T-helper 22 cell (primary cell): ENCODE data around the gene ATXN3L.

Source experiments
- DNase-seq: peaks from one replicate; pipeline ENCODE4 v3.0.0-alpha.2; 2020; ENCODE audit warnings: low read depth

The ATXN3L gene

DNA sequence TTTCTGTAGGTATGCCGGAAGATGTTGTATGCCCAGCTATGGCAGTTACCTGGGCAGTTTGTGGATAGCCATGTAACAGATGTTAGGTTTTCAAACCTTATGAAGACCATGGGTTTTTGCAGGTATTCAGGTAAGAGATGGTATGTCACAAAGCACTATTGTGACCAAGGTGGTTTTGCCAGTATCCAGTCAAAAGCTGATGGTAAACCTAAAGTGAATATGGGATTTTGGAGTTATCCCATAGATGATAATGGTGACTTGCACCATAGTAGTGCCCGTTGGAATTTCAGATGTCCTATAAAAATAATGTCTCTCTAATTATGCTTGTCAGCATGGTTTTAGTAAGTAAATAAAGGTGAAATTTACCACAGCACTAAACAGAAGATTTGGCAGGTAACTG is at the start of gene ATXN3L:
ATXN3L (minus strand) TSS at position 101 of the 400 bp plus-strand sequence. CDS start 119 bp downstream, outside the sequence.
- no peak for DNase-seq

DNA sequence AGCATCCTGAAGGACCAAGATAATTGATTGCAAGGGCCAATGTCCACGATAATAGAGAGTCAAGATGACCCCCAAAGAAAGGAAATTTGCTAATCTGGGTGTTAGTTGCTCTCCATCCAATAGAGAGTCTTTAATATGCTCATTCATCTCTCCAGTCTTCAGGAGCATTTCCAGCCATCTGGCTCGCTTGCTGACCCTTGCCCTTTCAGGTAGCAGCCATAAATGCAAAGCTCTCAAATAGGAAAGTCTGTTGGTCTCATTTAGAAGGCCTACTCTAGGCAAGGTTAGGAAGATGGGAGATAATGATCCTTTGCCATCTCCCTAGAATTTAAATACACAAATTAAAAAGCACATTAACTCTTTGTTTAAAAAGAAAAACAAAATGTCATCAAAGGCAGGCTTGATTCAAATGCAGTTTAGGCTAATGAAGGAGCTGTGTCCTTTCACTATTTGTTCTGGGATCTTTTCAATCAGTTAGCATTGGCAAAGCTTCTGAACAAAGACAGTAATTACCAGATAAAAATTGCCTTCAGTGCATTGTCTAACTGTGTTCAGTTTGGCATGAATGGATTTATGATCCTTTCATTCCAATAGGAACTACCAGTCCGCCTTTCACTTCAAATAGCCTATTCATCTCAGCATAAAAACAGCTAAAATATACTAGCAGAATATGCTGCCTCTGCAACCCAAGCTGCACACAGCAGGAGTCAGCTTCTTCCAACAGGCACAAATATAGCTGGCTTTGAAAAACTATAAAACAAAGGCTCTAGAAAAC is 49.6 kb upstream of the ATXN3L start:
- DNase-seq, result no peak

DNA sequence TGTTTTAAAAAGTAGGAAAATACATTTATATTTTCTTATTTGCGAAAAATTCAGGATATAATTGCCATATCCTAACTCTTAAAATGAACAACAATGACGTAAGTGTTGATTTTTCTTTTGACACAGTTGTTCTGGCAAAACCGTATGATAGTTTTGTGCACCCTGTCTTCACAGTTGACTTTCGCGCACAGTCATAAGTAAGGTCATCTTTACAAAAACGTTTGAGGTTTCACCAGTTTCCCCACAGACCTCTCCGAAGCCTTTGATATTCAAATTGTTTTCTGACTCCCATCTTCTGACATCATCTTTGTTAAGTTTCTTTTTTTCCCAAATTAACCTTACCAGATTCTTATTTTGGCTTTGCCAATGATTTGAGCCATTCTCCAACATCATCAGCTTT is 48.1 kb upstream of the ATXN3L start:
- no peak for DNase-seq

DNA sequence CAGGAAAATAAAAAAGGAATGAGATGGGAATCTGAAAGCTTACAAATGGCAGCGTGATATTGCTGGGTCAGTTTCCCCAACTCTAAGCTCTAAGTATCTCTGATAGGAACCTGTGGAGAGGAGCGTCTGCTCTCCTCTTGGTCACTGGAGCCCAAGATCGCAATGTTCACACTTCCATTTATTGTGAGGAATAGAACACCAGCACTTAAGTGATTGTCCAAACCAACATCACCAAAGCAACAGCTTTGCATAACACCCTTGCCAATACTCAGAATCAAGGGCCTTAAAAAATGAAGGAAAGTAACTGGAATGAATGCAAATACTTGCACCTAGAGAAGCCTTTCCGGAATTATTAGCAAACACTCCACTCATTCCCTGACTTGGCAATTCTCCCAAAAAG is 46.8 kb upstream of the ATXN3L start:
- no peak for DNase-seq

DNA sequence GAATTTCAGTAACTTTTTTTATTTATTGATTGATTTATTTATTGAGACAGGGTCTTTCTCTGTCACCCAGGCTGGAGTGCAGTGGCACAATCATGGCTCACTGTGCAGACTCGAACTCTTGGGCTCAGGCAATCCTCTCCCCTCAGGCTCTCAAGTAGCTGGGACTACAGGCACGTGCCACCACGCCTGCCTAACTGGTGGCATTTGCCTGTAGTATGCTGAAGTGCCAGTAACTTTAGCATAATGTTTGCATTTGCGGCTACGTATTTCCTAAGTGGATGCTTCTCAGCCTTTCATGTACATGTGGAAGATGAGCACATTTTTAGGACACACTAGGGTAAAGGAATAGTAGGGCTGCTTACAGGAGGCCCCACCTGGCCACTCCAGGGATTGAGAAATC is 45.3 kb upstream of the ATXN3L start:
- DNase-seq, result no peak

DNA sequence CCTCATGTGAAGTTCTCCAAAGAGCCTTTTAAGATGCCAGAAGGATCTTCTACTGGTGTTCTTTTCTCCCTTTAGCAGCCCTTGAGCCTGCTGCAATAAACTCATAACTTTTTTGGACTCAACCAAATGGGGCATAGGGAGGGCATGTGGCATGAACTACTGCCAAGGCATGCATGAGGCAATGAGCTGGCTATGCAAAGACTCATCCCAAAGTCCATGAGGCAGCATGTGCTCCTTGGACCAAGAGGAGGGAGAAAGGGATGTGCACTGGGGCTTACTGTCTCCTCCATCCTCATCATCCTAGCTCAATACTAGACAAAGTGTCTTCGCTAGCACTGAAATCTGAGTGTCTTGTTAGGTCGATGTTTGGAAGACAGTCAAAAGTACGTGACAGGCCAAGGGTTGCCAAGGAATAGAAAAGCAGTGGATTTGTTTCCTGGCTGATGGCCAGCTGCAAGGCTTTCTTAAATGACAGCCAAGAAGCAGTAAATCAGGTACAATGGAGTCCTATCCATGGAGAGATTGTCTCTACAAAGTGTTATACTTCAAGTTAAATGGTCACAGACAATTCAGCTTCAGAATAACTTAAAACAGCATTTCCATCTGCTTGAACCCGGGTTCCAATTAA is 44.5 kb upstream of the ATXN3L start:
- no peak for DNase-seq

DNA sequence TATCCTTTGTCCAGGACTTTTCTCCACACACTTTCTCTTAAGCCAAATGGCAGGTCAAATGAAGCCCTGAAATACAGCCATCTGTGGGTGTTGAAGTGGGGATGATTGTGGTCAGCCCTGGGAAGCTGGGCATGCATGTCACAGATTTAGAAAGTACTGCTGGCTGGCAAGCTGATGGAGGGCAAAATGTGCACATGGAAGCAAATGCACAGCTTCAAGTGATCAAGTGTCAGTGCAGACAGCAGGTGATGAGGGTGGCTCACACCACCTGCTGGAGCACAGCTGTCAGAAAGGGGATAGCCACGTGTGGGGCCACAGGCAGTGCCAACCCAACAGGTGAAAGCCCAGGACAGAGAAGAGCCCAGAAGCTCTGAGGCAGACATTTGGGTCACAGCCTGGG is 40.3 kb upstream of the ATXN3L start:
- DNase-seq, result no peak

DNA sequence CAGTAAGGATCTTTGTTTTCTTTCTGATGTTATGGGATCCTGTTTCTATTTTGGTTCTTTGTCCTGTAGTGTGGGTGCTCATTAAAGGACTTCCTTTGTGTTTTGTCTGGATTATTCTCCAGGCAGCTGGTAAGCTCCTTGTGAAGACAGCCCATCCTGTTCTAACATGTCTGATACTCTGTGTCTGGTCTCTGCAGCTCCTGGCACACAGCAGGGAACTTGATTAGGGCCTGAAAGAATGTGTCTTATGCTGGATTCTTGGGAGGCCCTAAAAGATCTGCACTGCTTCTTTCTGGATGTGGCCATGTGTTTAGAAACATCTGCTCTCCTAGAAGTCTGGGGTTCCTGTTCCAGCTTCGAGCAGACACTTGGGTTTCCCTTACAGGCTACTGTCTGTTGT is 38.1 kb upstream of the ATXN3L start:
- DNase-seq, result no peak

DNA sequence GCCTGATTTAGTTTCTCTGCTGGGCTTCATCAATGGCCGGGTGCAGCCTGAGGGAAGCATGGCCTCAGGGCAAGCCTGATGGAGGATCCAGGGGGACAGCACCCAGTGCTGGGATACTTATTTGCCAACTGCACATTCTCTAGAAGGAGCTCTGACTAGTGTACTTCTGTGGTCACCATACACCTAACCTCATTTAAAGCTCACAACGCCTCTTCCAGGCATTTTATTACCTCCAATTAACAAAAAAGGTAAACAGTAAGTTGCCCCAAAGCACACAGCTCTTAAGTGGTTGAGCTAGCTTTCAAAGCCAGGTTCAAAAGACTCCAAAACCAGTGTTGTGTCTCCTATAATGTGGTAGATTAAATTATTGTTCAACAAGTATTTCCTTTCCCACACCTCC is 26.8 kb upstream of the ATXN3L start:
- DNase-seq, result no peak

DNA sequence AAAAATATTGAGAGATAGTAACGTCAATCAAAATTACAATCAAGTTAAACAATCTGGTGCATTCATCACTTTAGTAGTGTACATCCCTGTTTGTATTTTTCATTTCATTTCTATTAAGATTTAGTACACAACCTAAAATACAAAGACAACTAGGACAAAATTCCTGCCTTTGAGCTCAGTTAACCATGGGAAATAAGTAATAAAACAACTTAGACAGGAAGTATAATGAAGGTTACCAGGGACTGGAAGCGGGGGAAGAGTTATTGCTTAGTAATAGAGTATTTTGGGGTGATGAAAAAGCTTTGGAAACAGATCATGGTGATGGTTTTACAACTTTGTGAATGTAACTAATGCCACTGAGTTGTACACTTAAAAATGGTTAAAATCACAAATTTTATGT is 25.6 kb upstream of the ATXN3L start:
- DNase-seq, result no peak

DNA sequence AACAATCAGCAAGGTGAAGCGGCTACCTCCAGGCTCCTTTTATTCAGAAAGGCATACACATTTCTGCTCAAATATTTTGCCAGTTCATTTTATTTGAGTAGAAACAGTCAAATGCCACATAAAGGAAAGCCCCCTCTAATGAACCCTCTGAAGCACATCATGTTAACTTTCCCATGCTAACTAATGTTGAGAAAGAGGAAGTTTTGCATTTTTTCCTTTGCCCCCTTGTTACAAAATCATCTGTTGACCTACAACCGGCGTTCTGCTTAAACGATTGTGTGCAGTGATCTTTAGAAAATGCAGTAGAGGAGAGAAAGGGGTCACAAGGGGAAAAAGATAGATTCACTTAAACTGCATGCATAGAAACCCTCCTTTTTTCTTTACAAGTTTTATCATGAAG is 25.2 kb upstream of the ATXN3L start:
- no peak for DNase-seq

DNA sequence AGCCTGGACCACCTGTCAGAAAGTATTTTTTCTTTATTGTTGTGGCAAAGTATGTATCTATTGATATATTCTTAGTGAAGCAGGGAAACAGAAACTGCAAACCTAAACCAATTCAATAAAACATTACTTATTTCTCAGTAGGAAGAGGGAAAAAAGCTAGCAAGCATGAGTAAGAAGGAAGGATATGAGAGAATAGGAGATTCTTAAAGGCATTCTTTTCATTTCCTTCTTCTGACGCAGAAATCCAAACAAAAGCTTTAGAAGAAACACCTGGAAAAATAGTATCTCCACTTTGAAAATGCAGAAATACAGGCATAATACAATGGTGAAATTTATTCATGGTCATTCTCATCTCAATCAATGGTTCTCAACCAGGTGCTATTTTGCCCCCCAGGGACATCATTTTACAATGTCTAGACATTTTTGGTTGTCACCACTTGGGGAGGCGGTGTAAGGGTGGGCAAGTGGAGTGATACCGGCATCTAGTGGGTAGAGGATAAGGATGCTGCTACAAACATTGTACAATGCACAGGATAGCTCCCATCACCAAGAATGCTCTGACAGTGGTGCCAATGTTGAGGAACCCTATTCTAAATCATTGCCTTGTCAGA is 21.7 kb upstream of the ATXN3L start:
- no peak for DNase-seq

DNA sequence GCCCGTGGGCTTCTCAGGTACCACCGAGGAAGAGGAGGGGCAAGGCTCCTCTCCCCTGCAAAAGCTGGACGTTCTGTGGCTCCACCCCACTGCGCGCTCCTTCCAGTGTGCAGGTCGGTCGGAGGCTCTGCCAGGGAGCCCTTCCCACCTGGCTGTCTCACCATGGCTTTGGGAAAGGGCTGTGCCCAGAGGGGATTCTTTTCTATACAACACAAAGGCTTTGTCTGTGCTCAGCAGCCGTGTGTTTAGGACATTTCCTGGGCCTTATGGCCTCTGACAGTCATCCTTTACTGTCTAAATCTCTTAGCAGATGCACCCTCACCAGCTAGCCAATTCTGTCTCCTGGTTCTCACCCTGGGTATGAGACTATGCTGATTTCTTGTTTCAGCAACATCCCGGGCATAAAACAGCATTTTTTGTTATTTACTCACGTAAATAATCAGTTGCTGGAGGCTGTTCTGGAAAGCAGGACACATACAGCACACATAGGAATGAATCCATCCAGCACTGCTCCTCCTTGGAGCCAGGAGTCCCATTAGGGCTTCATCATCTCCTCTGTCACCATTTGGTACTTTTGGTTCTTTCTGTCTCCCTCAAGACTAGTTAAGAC is 20.4 kb upstream of the ATXN3L start:
- DNase-seq, result no peak

DNA sequence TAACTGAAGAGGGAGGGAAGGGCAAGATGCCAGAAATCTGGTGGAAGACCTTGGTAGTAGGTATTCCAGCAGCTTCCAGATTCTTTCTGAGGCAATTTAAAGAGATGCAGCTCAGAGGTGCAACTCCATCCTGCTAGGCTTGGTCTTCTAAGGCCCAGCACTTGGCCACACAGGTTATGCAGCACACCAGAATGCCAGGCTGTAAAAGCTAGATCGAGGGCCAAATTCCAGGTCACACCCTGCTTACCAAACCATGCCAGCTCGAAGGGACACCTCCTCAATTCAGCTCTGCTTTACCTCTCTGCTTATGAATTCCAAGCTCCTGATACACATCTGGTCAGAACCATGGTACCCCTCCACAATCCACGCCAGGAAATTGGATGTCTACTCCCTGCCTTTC is 19.8 kb upstream of the ATXN3L start:
- DNase-seq, result no peak

DNA sequence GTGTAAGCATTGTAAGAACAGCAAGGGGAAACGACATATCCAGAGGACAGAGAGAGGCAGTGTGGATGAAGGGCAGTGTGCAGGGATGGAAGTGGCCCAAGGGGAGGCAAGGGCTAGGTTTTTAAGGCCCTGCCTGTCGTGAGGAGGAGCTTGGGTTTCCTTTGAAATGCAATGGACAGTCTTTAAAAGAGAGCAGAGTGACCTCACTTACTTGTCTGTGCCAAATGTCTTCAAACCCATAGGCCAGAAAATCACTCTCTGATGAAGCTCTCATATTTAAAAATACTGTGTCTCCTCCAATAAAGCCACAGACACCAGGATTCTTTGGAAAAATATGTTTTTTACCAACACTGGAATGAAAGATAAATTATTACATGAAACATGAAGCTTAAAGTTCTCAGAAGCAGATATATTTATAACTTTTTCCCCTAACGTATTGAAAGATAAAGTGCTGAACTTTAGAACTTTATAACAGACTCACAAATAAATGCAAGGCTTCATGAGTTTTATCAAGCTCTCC is 19.2 kb upstream of the ATXN3L start:
- DNase-seq, result no peak

DNA sequence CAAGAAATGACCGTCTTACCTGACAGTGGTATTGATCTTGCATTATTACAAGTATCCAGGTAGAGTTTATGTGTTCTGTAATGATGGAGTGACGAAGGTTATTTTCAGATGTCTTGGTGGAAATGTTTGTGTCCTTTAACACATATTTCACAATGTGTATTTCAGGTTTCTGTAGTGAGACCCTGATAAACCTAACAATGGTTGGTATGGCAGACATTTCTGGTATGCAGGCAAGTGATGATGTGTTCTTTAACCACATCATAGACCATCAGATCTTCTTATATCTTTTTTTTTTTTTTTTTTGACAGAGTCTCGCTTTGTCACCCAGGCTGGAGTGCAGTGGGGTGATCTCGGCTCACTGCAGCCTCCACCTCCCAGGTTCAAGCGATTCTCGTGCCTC is 14.6 kb upstream of the ATXN3L start:
- no peak for DNase-seq

DNA sequence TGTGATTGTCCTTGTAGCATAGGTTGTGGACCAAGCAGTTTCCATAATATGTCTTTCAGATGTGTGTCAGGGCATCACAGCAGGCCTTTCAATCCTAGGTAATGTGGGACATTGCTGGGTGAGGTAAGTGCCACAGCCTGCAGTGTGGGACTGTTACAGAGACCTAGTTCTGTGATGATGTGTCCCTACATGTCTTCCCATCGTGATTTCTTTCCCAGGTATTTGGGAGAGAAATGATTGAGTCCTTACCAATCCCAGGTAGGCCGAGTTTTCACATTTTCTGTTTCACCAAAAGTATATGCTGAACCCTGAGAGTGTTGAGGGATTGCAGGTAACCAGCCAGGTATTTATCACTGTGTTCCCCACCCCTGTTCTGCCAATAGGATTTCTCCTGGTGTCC is 10.6 kb upstream of the ATXN3L start:
- no peak for DNase-seq

DNA sequence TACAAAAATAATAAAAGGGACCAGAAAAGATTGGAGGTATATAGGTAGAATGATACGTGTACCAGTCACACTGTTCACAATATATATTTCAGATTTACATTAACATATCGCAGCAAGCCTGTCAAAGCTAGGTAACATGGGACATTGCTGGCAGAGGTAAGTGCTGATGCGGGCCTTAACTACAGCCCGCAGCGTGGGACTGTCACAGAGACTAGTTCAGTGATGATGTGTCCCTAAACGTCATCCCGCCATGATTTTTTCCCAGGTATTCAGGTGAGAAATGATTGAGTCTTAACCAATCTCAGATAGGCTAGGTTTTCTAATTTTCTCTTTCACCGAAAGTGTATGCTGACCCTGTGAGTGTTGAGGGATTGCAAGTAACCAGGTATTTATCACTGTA is 7.8 kb upstream of the ATXN3L start:
- no peak for DNase-seq

DNA sequence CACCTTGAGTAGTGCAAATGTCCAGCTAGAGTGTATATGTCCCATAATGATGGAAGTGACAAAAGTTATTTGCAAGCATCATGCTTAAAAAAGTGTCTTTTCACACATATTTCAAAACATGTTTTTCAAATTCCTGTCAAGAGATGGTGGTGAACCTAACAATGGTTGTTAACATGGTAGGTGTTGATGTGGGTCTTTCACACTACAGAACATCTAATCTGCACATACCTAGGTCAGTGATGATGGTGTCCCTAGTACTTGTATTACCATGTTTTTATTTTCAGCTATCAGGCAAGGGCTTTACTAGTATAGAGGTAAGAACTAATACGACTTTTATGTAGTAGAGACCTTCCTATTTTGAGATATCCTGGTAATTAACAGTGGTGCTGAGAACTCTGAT is 3.4 kb upstream of the ATXN3L start:
- DNase-seq, result no peak

DNA sequence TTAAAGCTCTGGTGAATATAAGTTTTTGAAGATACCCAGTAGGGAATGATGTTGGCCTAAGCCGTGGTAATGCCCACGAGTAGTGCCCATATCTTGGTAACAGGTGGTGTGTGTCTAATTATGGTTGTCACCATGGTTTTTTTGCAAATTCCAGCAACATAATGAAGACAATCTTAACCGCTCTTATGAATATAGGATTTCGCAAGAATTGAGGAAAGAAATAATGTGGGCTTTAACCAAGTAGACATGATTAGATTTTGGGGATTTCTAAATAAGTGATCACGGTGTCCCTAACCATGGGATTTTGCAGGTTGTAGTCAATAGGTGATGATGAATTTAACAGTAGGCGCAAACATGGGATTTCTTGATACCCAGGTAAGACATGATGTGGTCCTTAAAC is 2.5 kb downstream of the ATXN3L start:
- DNase-seq, result no peak

DNA sequence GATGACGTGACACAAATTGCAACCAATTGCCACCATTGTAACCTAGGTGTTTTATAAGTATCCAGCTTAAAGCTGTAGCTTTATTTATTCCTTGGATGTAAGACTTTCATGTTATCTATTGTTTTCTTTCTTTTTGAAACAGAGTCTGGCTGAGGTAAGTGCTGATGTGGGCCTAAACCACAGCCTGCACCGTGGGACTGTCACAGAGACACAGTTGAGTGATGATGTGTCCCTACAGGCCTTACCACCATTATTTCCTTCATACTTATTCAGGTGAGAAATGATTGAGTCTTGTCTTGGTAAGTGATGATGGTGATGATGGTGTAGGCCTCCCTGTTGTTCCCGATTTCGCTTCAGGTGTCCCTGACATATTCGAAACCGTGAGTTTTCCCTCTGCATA is 8.3 kb downstream of the ATXN3L start:
- DNase-seq, result no peak

DNA sequence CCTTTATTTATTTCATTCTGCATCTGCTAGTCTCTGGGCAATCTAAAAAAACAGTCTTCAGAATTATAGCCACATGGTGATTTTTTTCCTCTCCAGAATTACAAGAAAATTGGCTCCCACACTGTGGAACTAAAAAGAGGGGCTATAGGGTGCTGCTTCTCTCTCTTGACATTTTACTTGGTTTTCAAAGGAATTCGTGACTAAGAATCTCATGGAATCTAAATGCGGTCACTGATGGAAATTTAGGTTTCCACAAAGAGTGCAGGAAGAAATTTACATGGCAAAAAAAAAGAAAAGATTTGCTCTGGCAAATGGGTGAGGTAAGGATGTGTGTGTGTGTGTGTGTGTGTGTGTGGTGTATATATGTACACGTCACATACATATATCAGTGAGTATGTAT is 10.2 kb downstream of the ATXN3L start:
- DNase-seq, result no peak

DNA sequence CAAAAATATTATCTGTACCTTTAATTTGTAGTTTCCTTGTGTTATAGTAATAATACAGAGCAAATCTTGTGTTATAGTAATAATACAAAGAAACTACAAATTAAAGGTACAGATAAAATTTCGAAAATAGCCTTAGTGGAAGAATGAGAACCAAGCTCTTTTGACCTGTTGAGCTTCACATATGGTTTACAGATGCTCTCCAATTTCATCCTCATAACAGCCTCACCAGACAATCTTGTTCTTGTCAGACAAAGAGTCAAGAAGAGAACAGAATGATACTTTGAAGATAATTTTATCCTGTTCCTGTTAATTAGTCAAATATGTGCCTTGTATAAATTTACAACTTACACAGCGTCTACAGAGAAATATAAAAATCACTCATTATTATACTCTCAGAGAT is 12.8 kb downstream of the ATXN3L start:
- DNase-seq, result no peak
